AG04450 (cell line): ENCODE data around the gene LCN10. TPM values are rescaled to one million over a fixed set of nuclear protein-coding genes. Genes with fewer than 3 reads are reported as not detected.

ENCODE experiments used
- CTCF ChIA-PET: fragments of 300-600, 350-600 bp; formaldehyde crosslinking; extraction: SDS; loops from one replicate; lab custom pipeline; 2022; ENCODE audit warnings: antibody characterized with exemption, inconsistent platforms; lab: Charles Lee
- POLR2A ChIA-PET: fragments of 350-600 bp; formaldehyde crosslinking; extraction: SDS; loops from one replicate; lab custom pipeline; 2021; ENCODE audit warnings: antibody characterized with exemption, inconsistent platforms; lab: Yijun Ruan, JAX
- DNase-seq: peaks from one replicate; pipeline ENCODE4 v3.0.0-alpha.2; 2011; ENCODE audit warnings: low read depth, low spot score
- H3K27ac ChIP-seq: one replicate; pipeline ENCODE4 v1.5.1; 2012; ENCODE audit warnings: low read depth, low read length, control low read depth
- H3K27me3 ChIP-seq: one replicate; pipeline ENCODE4 v1.6.0; 2012; ENCODE audit warnings: low read length; ENCODE audit not compliant: control insufficient read depth, insufficient read depth
- H3K4me3 ChIP-seq: 2 replicates; pipeline ENCODE4 v1.5.1; 2011; ENCODE audit warnings: mild to moderate bottlenecking, low read depth, low read length, control low read depth
- H3K9me3 ChIP-seq: 2 replicates; pipeline ENCODE4 v1.5.1; 2012; ENCODE audit warnings: low read length; ENCODE audit not compliant: control insufficient read depth, insufficient read depth
- polyA plus RNA-seq: library from polyadenylated mRNA; depleted of rRNA; stranded (reverse); fragments of >200 nt; gene quantifications from 2 replicates; pipeline ENCODE4 v1.2.3, GENCODE V29; 2011; rRNA removed
- small RNA-seq: library from RNA; depleted of rRNA; stranded (forward); fragments of <200 nt; gene quantifications from one replicate; pipeline ENCODE3, GENCODE V24; 2012; ENCODE audit warnings: low read depth; ENCODE audit not compliant: insufficient read length
- TF ChIP-seq, protein P1 (sequence below): IDR thresholded peaks from 2 replicates; pipeline ENCODE4 v1.5.1; 2011; ENCODE audit warnings: low read depth, low read length, control low read depth, inconsistent platforms

Gene LCN10
- polyA plus RNA-seq, 1 experiment: not detected

DNA sequence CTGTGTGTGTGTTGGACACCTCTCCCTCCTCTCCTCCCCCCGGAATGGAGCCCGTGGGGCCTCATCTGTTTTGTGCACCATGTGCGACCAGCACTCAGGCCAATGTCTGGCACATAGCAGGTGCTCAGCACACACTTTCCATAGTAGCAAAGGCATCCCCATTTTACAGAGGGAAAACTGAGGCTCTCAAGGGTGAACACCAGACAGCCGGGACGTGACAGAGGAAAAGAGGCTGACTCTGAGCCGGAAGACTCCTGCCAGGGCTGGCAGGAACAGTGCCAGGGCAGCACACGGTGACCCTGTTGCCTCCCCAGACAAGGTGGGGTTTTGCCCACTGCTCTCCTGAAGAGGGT is 53.7 kb downstream of the LCN10 start:
- CTCF ChIA-PET: interaction anchor here (1.1 kb wide), 1 partner anchor 18 kb away, joined by 4 read pairs; no protein-coding TSS in a partner anchor

DNA sequence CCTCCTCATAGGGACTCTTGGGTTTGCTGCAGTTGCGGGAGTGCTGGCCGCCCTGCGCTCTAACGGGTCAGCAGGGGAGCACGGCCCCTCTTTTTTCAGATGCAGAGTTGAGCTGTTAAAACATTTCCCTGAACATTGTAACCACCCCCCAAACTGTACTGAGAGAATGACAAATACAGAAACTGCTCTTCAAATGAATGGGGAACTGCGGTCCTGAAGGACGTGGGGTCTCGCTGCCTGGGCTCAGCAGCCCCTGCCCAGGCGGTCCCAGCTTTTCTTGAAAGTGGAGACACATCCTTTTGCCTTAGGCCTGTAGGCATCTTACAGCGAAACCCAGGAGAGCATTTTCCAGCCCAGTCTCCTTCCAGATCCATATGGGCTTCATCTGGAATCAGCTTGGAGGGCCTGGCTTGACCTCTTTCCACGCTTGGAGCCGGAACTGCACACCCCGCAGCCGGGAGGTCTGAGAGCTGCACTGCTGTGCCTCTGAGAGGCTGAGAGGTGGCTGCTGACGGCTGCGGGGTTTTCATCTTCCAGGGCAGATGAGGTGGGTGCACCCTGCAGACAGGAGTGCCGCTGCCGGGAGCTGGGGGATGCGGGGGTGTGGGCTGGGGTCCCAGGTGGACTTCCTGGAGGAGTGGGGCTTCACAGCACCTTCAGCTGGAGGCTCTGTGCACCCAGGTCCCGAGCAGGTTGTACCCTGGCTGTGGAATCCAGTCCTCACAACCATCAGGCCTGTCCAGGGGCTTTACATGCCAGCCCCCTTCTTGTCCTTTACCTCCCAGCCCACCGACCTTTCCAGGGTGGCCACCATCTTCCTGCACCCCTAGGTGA is 54.2 kb downstream of the LCN10 start:
- Histone ChIP-seq H3K9me3 (peaks cover 4% of the 10 kb centered on the region; the same call in 1 of the 2 replicates), H3K27me3 (peaks cover 3% of the 10 kb centered on the region), H3K4me3 (no peak overlapping the region), H3K27ac (no peak overlapping the region)
- TF ChIP-seq, protein P1, sequence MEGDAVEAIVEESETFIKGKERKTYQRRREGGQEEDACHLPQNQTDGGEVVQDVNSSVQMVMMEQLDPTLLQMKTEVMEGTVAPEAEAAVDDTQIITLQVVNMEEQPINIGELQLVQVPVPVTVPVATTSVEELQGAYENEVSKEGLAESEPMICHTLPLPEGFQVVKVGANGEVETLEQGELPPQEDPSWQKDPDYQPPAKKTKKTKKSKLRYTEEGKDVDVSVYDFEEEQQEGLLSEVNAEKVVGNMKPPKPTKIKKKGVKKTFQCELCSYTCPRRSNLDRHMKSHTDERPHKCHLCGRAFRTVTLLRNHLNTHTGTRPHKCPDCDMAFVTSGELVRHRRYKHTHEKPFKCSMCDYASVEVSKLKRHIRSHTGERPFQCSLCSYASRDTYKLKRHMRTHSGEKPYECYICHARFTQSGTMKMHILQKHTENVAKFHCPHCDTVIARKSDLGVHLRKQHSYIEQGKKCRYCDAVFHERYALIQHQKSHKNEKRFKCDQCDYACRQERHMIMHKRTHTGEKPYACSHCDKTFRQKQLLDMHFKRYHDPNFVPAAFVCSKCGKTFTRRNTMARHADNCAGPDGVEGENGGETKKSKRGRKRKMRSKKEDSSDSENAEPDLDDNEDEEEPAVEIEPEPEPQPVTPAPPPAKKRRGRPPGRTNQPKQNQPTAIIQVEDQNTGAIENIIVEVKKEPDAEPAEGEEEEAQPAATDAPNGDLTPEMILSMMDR: no peak
- CTCF ChIA-PET: interaction anchor here (0.7 kb wide), 2 partner anchors 16 to 17 kb away, joined by 3 read pairs; no protein-coding TSS in a partner anchor
- POLR2A ChIA-PET: interaction anchor here (3.6 kb wide), 1 partner anchor 39 kb away, joined by 17 read pairs; no protein-coding TSS in a partner anchor
- DNase-seq: no peak

More for the DNA sequence above, 53.7 kb downstream of the LCN10 start:
- TF ChIP-seq, protein P1: no peak
- H3K4me3 ChIP-seq: no peak overlapping the region
- no peak for DNase-seq
- peaks cover 4% of the 10 kb centered on the region; the same call in 1 of the 2 replicates for H3K9me3 ChIP-seq
- no peak overlapping the region for H3K27ac ChIP-seq
- peaks cover 3% of the 10 kb centered on the region for H3K27me3 ChIP-seq
- POLR2A ChIA-PET: interaction anchor here (3.6 kb wide), 1 partner anchor 39 kb away, joined by 17 read pairs; no protein-coding TSS in a partner anchor

Small RNA genes lying within 50 kb of the gene (small RNA-seq; reads per million reads assigned to genes)
- gene ATP6V1G1P3: not detected
- not detected for gene MIR6722

Other genes starting within 250 kb of the LCN10 start
- gene NOTCH1, start 196.9 kb downstream of the LCN10 start, polyA plus RNA-seq: 0.89 and 1.7 TPM in 2 replicates
- 3.9 and 6.1 TPM in 2 replicates for gene EGFL7, start 80.0 kb downstream of the LCN10 start, polyA plus RNA-seq
- gene AGPAT2, start 55.5 kb downstream of the LCN10 start, polyA plus RNA-seq: 24.4 and 30.0 TPM in 2 replicates
- gene DIPK1B, start 30.4 kb downstream of the LCN10 start, polyA plus RNA-seq: 2.8 and 3.6 TPM in 2 replicates
- gene LCN6, start 5.6 kb upstream of the LCN10 start, polyA plus RNA-seq: not detected in 2 replicates
- not detected in 2 replicates for gene LCN8, start 15.3 kb upstream of the LCN10 start, polyA plus RNA-seq
- gene LCN15, start 21.6 kb upstream of the LCN10 start, polyA plus RNA-seq: not detected in 2 replicates
- gene TMEM141, start 48.4 kb upstream of the LCN10 start, polyA plus RNA-seq: 34.9 and 44.3 TPM in 2 replicates
- 0.05 and 0.21 TPM in 2 replicates for gene CCDC183, start 53.4 kb upstream of the LCN10 start, polyA plus RNA-seq
- gene RABL6, start 65.0 kb upstream of the LCN10 start, polyA plus RNA-seq: 35.4 and 41.1 TPM in 2 replicates
- gene AJM1, start 99.5 kb upstream of the LCN10 start, polyA plus RNA-seq: 0.26 and 0.42 TPM in 2 replicates
- gene PHPT1, start 106.5 kb upstream of the LCN10 start, polyA plus RNA-seq: 91.6 and 116 TPM in 2 replicates
- gene MAMDC4, start 109.4 kb upstream of the LCN10 start, polyA plus RNA-seq: 0.63 and 0.86 TPM in 2 replicates
- gene EDF1, start 123.4 kb upstream of the LCN10 start, polyA plus RNA-seq: 445 and 453 TPM in 2 replicates
- gene TRAF2, start 143.6 kb upstream of the LCN10 start, polyA plus RNA-seq: 6.1 and 6.9 TPM in 2 replicates
- 31.2 and 46.4 TPM in 2 replicates for gene FBXW5, start 201.8 kb upstream of the LCN10 start, polyA plus RNA-seq
- gene C8G, start 202.3 kb upstream of the LCN10 start, polyA plus RNA-seq: 0.41 TPM in 1 of 2 replicates, not detected in the other
- not detected in 2 replicates for gene LCN12, start 209.3 kb upstream of the LCN10 start, polyA plus RNA-seq
- 7.8 and 9.6 TPM in 2 replicates for gene PTGDS, start 234.6 kb upstream of the LCN10 start, polyA plus RNA-seq
- 1.5 TPM in 2 replicates for gene LCNL1, start 240.1 kb upstream of the LCN10 start, polyA plus RNA-seq
- gene PAXX, start 249.5 kb upstream of the LCN10 start, polyA plus RNA-seq: 6.0 and 6.7 TPM in 2 replicates